Tibial nerve (tissue), 4 donors: ENCODE data around the gene ATP6V1G3.
"Not testable (repeated sequence)": the region's sequence is repeated elsewhere in the genome, so short reads cannot be mapped to it uniquely, and the experiment has no call there.

Source experiments
- EP300 ChIP-seq, 2 donors: sonication (generic); formaldehyde crosslinking; IDR thresholded peaks; one replicate each; pipeline ENCODE4 v1.6.1; 2017; ENCODE audit warnings: antibody characterized with exemption in 2 of 2, mild to moderate bottlenecking in 1 of 2
- POLR2A ChIP-seq, 2 donors: fragments of 450-650 bp; IDR thresholded peaks; one replicate each; pipeline ENCODE4 v1.6.1; 2017; ENCODE audit warnings: antibody characterized with exemption in 2 of 2, mild to moderate bottlenecking in 2 of 2, moderate library complexity in 2 of 2
- TF ChIP-seq, protein P1 (sequence below), 5 experiments: fragments of 200-600 bp in 3 of 5; fragments of 450-650 bp in 2 of 5; sonication (generic) in 3 of 5; IDR thresholded peaks; one replicate each; pipeline ENCODE4 v1.5.1; 2016 to 2019; ENCODE audit warnings: antibody characterized with exemption in 5 of 5, mild to moderate bottlenecking in 3 of 5, moderate library complexity in 2 of 5

GRCh38 chr1:198583209-198583802 lies 42.8 kb upstream of the ATP6V1G3 start:
- TF ChIP-seq, protein P1, sequence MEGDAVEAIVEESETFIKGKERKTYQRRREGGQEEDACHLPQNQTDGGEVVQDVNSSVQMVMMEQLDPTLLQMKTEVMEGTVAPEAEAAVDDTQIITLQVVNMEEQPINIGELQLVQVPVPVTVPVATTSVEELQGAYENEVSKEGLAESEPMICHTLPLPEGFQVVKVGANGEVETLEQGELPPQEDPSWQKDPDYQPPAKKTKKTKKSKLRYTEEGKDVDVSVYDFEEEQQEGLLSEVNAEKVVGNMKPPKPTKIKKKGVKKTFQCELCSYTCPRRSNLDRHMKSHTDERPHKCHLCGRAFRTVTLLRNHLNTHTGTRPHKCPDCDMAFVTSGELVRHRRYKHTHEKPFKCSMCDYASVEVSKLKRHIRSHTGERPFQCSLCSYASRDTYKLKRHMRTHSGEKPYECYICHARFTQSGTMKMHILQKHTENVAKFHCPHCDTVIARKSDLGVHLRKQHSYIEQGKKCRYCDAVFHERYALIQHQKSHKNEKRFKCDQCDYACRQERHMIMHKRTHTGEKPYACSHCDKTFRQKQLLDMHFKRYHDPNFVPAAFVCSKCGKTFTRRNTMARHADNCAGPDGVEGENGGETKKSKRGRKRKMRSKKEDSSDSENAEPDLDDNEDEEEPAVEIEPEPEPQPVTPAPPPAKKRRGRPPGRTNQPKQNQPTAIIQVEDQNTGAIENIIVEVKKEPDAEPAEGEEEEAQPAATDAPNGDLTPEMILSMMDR (IDR thresholded peaks at IDR 0.05): not testable (repeated sequence)
- not testable (repeated sequence) for TF ChIP-seq POLR2A, EP300 (IDR thresholded peaks at IDR 0.05)
